Measurements from ENCODE around the gene GAS2L3. TPM values are rescaled to one million over a fixed set of nuclear protein-coding genes. Genes with fewer than 3 reads are reported as not detected.

Gene GAS2L3
- total and polyA plus RNA-seq, 9 of the 15 experiments (the other 6 are each of a cell fraction or from before 2014, with no cell fraction given) = 1.5 to 9.8 (median 3.5) TPM

DNA sequence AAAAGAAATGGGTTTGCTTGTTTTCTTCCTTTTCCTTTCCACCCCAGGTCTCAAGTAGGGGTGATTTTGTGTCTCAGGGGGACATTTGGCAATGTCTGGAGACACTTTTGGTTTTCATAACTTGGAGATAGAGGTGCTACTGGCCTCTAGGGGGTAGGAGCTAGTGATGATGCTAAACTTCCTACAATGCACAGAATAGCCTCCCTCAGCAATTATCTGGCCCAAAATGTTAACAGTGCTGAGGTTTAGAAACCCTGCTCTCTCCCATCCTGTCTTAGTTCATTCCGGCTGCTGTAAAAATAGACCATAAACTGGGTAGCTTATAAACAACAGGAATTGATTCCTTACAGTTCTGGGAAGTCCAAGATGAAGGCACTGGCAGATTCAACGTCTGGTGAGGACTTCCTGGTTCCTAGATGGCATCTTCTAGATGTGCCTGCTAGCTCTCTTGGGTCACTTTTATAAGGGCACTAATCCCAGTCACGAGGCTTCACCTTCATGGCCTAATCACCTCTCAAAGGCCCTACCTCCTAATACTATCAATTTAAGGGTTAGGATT lies 7.4 kb upstream of the GAS2L3 start (continued):
- TF ChIP-seq, protein P1, sequence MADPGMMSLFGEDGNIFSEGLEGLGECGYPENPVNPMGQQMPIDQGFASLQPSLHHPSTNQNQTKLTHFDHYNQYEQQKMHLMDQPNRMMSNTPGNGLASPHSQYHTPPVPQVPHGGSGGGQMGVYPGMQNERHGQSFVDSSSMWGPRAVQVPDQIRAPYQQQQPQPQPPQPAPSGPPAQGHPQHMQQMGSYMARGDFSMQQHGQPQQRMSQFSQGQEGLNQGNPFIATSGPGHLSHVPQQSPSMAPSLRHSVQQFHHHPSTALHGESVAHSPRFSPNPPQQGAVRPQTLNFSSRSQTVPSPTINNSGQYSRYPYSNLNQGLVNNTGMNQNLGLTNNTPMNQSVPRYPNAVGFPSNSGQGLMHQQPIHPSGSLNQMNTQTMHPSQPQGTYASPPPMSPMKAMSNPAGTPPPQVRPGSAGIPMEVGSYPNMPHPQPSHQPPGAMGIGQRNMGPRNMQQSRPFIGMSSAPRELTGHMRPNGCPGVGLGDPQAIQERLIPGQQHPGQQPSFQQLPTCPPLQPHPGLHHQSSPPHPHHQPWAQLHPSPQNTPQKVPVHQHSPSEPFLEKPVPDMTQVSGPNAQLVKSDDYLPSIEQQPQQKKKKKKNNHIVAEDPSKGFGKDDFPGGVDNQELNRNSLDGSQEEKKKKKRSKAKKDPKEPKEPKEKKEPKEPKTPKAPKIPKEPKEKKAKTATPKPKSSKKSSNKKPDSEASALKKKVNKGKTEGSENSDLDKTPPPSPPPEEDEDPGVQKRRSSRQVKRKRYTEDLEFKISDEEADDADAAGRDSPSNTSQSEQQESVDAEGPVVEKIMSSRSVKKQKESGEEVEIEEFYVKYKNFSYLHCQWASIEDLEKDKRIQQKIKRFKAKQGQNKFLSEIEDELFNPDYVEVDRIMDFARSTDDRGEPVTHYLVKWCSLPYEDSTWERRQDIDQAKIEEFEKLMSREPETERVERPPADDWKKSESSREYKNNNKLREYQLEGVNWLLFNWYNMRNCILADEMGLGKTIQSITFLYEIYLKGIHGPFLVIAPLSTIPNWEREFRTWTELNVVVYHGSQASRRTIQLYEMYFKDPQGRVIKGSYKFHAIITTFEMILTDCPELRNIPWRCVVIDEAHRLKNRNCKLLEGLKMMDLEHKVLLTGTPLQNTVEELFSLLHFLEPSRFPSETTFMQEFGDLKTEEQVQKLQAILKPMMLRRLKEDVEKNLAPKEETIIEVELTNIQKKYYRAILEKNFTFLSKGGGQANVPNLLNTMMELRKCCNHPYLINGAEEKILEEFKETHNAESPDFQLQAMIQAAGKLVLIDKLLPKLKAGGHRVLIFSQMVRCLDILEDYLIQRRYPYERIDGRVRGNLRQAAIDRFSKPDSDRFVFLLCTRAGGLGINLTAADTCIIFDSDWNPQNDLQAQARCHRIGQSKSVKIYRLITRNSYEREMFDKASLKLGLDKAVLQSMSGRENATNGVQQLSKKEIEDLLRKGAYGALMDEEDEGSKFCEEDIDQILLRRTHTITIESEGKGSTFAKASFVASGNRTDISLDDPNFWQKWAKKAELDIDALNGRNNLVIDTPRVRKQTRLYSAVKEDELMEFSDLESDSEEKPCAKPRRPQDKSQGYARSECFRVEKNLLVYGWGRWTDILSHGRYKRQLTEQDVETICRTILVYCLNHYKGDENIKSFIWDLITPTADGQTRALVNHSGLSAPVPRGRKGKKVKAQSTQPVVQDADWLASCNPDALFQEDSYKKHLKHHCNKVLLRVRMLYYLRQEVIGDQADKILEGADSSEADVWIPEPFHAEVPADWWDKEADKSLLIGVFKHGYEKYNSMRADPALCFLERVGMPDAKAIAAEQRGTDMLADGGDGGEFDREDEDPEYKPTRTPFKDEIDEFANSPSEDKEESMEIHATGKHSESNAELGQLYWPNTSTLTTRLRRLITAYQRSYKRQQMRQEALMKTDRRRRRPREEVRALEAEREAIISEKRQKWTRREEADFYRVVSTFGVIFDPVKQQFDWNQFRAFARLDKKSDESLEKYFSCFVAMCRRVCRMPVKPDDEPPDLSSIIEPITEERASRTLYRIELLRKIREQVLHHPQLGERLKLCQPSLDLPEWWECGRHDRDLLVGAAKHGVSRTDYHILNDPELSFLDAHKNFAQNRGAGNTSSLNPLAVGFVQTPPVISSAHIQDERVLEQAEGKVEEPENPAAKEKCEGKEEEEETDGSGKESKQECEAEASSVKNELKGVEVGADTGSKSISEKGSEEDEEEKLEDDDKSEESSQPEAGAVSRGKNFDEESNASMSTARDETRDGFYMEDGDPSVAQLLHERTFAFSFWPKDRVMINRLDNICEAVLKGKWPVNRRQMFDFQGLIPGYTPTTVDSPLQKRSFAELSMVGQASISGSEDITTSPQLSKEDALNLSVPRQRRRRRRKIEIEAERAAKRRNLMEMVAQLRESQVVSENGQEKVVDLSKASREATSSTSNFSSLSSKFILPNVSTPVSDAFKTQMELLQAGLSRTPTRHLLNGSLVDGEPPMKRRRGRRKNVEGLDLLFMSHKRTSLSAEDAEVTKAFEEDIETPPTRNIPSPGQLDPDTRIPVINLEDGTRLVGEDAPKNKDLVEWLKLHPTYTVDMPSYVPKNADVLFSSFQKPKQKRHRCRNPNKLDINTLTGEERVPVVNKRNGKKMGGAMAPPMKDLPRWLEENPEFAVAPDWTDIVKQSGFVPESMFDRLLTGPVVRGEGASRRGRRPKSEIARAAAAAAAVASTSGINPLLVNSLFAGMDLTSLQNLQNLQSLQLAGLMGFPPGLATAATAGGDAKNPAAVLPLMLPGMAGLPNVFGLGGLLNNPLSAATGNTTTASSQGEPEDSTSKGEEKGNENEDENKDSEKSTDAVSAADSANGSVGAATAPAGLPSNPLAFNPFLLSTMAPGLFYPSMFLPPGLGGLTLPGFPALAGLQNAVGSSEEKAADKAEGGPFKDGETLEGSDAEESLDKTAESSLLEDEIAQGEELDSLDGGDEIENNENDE (IDR thresholded peaks at IDR 0.05; ENCODE audit: low read depth, low read length) = no peak
- no peak for TF ChIP-seq DPF2 (IDR thresholded peaks at IDR 0.05)
- TF ChIP-seq JUNB (CRISPR knock-in tag; conservative IDR thresholded peaks at IDR 0.05) = no peak
- no peak for TF ChIP-seq ZNF134 (CRISPR knock-in tag; conservative IDR thresholded peaks at IDR 0.05)
- TF ChIP-seq, protein P2, sequence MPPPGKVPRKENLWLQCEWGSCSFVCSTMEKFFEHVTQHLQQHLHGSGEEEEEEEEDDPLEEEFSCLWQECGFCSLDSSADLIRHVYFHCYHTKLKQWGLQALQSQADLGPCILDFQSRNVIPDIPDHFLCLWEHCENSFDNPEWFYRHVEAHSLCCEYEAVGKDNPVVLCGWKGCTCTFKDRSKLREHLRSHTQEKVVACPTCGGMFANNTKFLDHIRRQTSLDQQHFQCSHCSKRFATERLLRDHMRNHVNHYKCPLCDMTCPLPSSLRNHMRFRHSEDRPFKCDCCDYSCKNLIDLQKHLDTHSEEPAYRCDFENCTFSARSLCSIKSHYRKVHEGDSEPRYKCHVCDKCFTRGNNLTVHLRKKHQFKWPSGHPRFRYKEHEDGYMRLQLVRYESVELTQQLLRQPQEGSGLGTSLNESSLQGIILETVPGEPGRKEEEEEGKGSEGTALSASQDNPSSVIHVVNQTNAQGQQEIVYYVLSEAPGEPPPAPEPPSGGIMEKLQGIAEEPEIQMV (tag; conservative IDR thresholded peaks at IDR 0.05; ENCODE audit: low read depth) = no peak
- TF ChIP-seq MCM2 (IDR thresholded peaks at IDR 0.05; ENCODE audit: low read depth) = no peak
- TF ChIP-seq RNF2 (IDR thresholded peaks at IDR 0.05) = no peak
- TF ChIP-seq ZNF324 (CRISPR knock-in tag; IDR thresholded peaks at IDR 0.05) = no peak
